ENCODE data around the gene PTPRM. TPM values are rescaled to one million over a fixed set of nuclear protein-coding genes. Genes with fewer than 3 reads are reported as not detected.

PTPRM gene
- total RNA-seq, 1 experiment from 2014 or later, result 100.0 TPM

GRCh38 chr18:8329186-8329771, 762.2 kb downstream of the PTPRM start:
- no peaks in the 10 kb centered on the region for H3K27me3 ChIP-seq (replicated peaks; ENCODE audit: control insufficient read depth, insufficient read depth, low read length)
- 0 out of 2 replicates have a peak, but pooled peaks cover 3% of the 10 kb centered on the region for H3K9me3 ChIP-seq
- Mint-ChIP-seq H3K27ac (ENCODE audit: unreplicated experiment) (no peak overlapping the region), H3K27me3 (ENCODE audit: insufficient read depth, unreplicated experiment) (no peaks in the 10 kb centered on the region), H3K9me3 (ENCODE audit: unreplicated experiment) (no peaks in the 10 kb centered on the region), H3K36me3 (ENCODE audit: insufficient read depth, unreplicated experiment) (peaks cover 15% of the 10 kb centered on the region), H3K4me3 (ENCODE audit: unreplicated experiment) (no peak overlapping the region), H3K4me1 (ENCODE audit: low read depth, unreplicated experiment) (no peaks in the 10 kb centered on the region)
- H3K4me1 ChIP-seq, result peaks cover 9% of the 10 kb centered on the region
- no TSS peak for BruUV-seq (replicated peaks)
- CTCF ChIA-PET, result no interaction called here
- POLR2A ChIA-PET, result no interaction called here
- intact Hi-C loops (cut with micrococcal nuclease; ENCODE audit: unreplicated experiment), result no loop called here
- no peaks in the 10 kb centered on the region; the same call in 1 of the 2 replicates for H3K36me3 ChIP-seq (ENCODE audit: control insufficient read depth, insufficient read depth, low read length)
- DNase-seq, result no peak
- no peak overlapping the region for H3K4me3 ChIP-seq (ENCODE audit: low read depth, low read length)
- TF ChIP-seq CTCF (IDR thresholded peaks at IDR 0.05; ENCODE audit: insufficient read depth in 1 of 2, low read depth in 1 of 2, low read length in 1 of 2, severe bottlenecking in 1 of 2, unreplicated experiment in 1 of 2), result no peak

DNA sequence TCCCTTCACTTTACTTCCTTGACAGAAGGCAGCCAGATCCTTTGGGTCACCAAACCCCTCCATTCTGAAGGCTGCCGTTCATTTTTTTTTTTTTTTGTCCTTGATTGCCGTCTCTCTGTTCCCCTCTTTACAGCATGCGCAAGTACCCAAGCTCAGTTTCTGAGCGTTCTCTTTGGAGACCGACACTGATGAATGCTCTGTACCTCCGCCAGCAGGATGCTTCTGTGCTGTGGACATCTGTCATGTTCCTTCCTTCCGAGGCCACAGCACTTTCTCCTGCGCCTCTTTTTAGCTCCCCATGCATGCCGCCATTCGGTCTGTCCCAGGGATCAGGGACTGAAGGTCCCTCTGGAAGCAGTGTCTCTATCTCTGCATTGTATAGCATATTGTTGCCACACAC, 763.5 kb downstream of the PTPRM start:
- no peak for DNase-seq
- no peak overlapping the region for H3K4me3 Mint-ChIP-seq (ENCODE audit: unreplicated experiment)
- POLR2A ChIA-PET, result no interaction called here
- no peaks in the 10 kb centered on the region for H3K4me1 Mint-ChIP-seq (ENCODE audit: low read depth, unreplicated experiment)
- Histone ChIP-seq H3K36me3 (ENCODE audit: control insufficient read depth, insufficient read depth, low read length) (no peaks in the 10 kb centered on the region; the same call in 1 of the 2 replicates), H3K27me3 (replicated peaks; ENCODE audit: control insufficient read depth, insufficient read depth, low read length) (no peaks in the 10 kb centered on the region), H3K9me3 (0 out of 2 replicates have a peak, but pooled peaks cover 3% of the 10 kb centered on the region), H3K4me1 (peaks cover 9% of the 10 kb centered on the region), H3K4me3 (ENCODE audit: low read depth, low read length) (no peak overlapping the region)
- BruUV-seq (replicated peaks), result no TSS peak
- no peak overlapping the region for H3K27ac Mint-ChIP-seq (ENCODE audit: unreplicated experiment)
- CTCF ChIA-PET, result no interaction called here
- TF ChIP-seq CTCF (IDR thresholded peaks at IDR 0.05; ENCODE audit: insufficient read depth in 1 of 2, low read depth in 1 of 2, low read length in 1 of 2, severe bottlenecking in 1 of 2, unreplicated experiment in 1 of 2), result no peak
- H3K27me3 Mint-ChIP-seq (ENCODE audit: insufficient read depth, unreplicated experiment), result no peaks in the 10 kb centered on the region
- intact Hi-C loops (cut with micrococcal nuclease; ENCODE audit: unreplicated experiment), result no loop called here
- H3K9me3 Mint-ChIP-seq (ENCODE audit: unreplicated experiment), result no peaks in the 10 kb centered on the region
- peaks cover 6% of the 10 kb centered on the region for H3K36me3 Mint-ChIP-seq (ENCODE audit: insufficient read depth, unreplicated experiment)

GRCh38 chr18:8332286-8332685, 765.2 kb downstream of the PTPRM start:
- no peak for TF ChIP-seq CTCF (IDR thresholded peaks at IDR 0.05; ENCODE audit: insufficient read depth in 1 of 2, low read depth in 1 of 2, low read length in 1 of 2, severe bottlenecking in 1 of 2, unreplicated experiment in 1 of 2)
- Histone ChIP-seq H3K9me3 (0 out of 2 replicates have a peak, but pooled peaks cover 3% of the 10 kb centered on the region), H3K4me1 (peaks cover 21% of the 10 kb centered on the region), H3K4me3 (ENCODE audit: low read depth, low read length) (no peak overlapping the region), H3K36me3 (ENCODE audit: control insufficient read depth, insufficient read depth, low read length) (no peaks in the 10 kb centered on the region; the same call in 1 of the 2 replicates), H3K27me3 (replicated peaks; ENCODE audit: control insufficient read depth, insufficient read depth, low read length) (no peaks in the 10 kb centered on the region)
- H3K27me3 Mint-ChIP-seq (ENCODE audit: insufficient read depth, unreplicated experiment), result no peaks in the 10 kb centered on the region
- H3K27ac Mint-ChIP-seq (ENCODE audit: unreplicated experiment), result no peak overlapping the region
- no TSS peak for BruUV-seq (replicated peaks)
- H3K36me3 Mint-ChIP-seq (ENCODE audit: insufficient read depth, unreplicated experiment), result peaks cover 9% of the 10 kb centered on the region
- intact Hi-C loops (cut with micrococcal nuclease; ENCODE audit: unreplicated experiment), result no loop called here
- no peaks in the 10 kb centered on the region for H3K9me3 Mint-ChIP-seq (ENCODE audit: unreplicated experiment)
- no peak overlapping the region for H3K4me3 Mint-ChIP-seq (ENCODE audit: unreplicated experiment)
- ChIA-PET POLR2A (no interaction called here), CTCF (no interaction called here)
- DNase-seq, result no peak
- H3K4me1 Mint-ChIP-seq (ENCODE audit: low read depth, unreplicated experiment), result peaks cover 1% of the 10 kb centered on the region

All from Caco-2 (cell line).